ENCODE data around the gene MRTFB. TPM values are rescaled to one million over a fixed set of nuclear protein-coding genes. Genes with fewer than 3 reads are reported as not detected.

The MRTFB gene
- polyA plus RNA-seq, 4 donors = 28.9 to 41.3 (median 35.7) TPM

DNA sequence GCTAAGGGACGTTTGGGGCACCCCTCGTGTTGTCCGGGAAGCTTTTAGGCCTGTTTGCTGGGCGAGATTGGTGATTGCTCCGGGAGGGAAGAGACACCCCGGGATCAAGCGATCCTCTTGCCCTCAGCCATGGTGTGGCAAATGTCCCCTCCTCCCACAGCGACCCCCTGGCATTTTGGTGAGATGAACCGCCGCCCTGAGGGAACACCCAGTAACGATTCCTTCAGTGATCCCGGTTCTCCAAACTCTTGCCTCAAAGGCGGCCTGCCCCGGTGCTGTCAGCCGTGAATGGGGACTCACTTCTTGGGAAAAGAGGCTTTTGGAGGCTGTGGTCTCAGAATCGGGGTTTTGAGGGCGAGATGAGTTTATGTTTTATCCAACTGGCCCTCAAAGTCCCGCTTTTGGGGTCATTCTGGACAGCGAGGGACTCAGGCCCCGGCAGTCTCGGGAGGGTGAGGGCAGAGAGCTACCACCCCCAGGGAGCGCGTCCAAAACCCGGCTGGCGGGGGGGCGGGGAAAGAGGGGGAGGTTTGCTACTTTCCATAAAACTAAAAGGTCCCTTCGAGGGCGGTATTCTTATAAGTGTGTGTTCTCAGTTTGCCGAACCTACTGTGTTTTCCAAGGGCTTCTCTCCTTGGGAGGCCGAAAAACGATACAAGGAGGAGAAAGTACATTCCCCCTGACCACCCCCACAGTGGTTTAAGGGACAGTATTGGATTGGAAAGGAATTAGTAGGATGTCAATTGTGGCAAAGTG, 232.7 kb downstream of the MRTFB start:
- DNase-seq (ENCODE audit: low read depth in 4 of 4, low spot score in 2 of 4) = no peak

- DNase-seq (ENCODE audit: low read depth in 4 of 4, low spot score in 2 of 4) = no peak
Observed at GRCh38 chr16:14304891-14305460, 233.9 kb downstream of the MRTFB start.

DNA sequence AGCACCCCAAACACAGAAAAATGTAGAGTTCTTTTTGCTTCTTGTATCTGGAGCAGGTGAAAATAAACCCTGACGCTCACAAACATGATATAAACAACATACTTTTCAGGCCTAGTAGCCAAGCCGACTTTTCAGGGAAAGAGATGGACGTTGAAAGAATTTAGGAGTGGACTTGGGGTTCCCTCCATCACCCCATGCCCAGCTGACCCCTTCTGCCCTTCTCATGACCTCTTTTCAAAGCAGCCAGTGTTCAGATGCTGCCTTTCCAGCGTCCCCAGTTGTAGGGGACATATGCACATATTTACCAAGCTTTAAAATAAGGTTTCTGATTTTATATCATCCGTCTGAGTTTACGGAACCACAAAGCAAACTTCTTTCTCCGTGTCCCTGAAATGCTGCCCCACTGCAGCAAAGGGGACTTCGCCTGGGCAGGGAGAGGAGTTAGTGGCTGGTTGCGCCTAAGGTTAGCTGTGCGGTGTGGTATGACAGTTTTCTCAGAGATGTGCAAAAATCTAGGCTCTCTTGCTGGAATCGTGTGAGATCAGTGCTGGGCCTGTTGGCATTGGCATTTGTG, 235.5 kb downstream of the MRTFB start:
- DNase-seq (ENCODE audit: low read depth in 4 of 4, low spot score in 2 of 4) = no peak

DNA sequence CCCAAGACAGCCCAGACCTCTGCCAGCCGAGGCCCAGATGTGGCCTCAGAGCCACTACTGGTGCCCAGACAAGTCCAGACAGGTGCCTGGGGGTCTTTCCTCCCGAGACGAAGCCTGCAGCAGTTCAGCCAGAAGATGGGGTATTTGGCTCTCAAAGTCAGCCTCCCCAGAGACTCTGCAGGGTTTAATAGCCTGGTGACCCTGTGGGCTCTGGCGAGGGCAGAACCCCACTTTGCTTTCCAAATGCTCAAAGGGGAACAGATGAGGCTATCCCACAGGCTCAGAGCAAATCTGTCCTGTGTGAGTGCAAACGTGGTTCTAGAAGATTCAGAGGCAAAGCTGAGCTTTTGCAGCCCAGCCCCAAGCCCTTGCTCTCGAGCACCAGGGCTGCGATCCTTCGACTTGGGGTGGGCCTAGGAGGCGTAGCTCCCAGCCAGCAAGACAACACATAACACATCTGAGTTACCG, 236.0 kb downstream of the MRTFB start:
- DNase-seq (ENCODE audit: low read depth in 4 of 4, low spot score in 2 of 4) = no peak

DNA sequence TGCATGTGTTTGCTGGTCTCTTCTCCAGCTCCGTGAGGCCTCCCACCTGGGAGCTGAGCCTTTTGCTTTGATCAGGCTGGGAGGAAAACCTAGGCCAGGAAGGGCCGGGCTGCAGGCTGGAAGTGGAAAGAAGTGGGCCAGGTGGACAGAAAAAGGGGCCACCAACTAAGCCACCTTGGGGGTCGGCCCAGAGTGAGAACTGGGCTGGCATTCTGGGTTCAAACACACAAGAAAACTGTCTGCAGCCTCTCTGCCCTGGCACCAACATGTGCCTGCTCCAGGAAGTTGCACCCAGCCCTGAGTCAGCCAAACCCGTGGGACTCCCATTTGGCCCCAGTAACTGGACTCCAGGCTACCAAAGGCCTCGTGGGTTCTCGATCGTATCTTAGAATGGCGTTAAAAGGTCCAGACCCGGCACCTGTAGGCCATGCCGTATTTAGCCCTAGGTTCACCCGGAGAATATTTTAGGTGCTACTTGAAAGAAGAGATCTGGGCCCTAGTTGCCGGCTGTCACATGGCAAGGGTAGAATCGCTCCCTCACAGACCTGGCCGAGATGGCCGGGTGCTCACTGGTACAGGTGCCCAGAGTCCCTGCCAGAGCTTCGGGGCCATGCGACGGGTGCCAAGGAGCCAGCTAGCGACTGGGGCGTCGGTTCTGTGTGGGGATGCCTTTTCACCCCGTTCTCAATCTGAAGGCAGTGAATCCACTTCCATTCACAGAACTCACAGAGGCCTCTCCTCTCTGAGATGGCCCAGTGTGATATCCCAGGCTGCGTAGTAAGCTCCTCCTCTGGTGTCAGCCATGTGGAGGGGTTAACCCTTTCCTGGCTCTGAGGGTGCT, 236.6 kb downstream of the MRTFB start:
- DNase-seq (ENCODE audit: low read depth in 4 of 4, low spot score in 2 of 4) = no peak

DNA sequence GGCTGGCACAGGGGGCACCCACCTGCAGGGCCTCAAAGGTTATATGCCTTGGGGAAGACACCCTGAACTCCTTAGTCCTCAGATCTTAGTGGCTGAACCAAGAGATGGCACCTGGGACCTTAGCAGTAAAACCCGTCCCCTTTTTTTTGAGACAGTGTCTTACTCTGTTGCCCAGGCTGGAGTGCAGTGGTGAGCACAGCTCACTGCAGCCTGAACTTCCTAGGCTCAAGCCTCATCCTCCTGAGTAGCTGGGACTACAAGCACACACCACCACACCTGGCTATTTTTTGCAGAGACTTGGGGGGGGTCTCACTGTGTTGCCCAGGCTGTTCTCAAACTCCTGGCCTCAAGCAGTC, 237.2 kb downstream of the MRTFB start:
- DNase-seq (ENCODE audit: low read depth in 4 of 4, low spot score in 2 of 4) = no peak

GRCh38 chr16:14309001-14309886, 238.1 kb downstream of the MRTFB start:
- no peak for DNase-seq (ENCODE audit: low read depth in 4 of 4, low spot score in 2 of 4)

- DNase-seq (ENCODE audit: low read depth in 4 of 4, low spot score in 2 of 4) = no peak
Observed at GRCh38 chr16:14309906-14310305, 238.8 kb downstream of the MRTFB start.

DNA sequence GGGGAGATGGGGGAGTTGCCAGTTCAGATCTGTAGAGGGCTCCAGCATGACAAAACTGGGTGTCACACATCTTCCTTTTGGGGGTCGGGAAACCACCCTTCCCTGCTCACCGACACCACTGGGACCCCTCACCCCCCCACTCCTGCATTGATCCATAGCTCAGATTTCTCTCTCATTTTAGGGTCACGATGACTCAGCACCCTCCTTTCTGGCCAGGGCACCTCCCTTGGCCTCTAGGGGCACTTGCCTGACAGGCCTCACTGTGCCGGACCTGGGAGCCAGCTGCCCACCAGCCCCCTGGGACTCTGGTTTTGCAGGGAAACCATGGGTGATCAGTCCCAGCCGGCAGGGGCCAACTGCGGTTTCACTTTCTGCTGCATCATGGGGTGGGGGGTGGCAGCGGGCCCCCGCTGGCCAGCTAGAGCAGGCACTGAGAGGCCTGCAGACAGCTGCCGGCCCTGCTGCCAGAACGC, 239.4 kb downstream of the MRTFB start:
- no peak for DNase-seq (ENCODE audit: low read depth in 4 of 4, low spot score in 2 of 4)

DNA sequence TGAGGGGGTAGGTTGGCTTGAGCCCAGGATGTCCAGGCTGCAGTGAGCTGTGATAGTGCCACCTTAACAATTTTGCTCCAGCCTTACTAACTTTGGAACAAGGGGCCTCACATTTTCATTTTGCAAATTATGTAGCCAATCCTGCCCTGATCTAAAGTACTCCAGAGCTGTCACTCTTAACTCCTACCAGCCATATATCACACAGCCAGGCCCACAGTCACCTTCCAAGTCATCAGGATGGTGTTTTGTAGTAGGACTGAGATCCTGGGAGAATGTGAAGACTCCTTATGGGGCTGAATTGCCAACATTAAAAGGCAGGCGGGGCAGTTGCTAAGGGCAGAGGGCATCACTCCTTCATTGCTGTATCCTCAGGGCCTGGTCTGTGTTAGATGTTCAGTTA, 243.0 kb downstream of the MRTFB start:
- DNase-seq (ENCODE audit: low read depth in 4 of 4, low spot score in 2 of 4) = no peak

- no peak for DNase-seq (ENCODE audit: low read depth in 4 of 4, low spot score in 2 of 4)
Observed at GRCh38 chr16:14315683-14316320, 244.7 kb downstream of the MRTFB start.

Other genes starting within 250 kb of the MRTFB start
- 10 to 100 TPM; 13.8 to 17.9 (median 15.4) TPM for gene ERCC4, start 151.2 kb upstream of the MRTFB start, polyA plus RNA-seq (ENCODE audit: insufficient read length in 4 of 4)